Kidney tubule cell (primary cell): ENCODE data around the gene APBA3.

Experiments
- DNase-seq: peaks from one replicate; pipeline ENCODE4 v3.0.0-alpha.2; 2018; ENCODE audit warnings: low spot score

Gene APBA3, protein sequence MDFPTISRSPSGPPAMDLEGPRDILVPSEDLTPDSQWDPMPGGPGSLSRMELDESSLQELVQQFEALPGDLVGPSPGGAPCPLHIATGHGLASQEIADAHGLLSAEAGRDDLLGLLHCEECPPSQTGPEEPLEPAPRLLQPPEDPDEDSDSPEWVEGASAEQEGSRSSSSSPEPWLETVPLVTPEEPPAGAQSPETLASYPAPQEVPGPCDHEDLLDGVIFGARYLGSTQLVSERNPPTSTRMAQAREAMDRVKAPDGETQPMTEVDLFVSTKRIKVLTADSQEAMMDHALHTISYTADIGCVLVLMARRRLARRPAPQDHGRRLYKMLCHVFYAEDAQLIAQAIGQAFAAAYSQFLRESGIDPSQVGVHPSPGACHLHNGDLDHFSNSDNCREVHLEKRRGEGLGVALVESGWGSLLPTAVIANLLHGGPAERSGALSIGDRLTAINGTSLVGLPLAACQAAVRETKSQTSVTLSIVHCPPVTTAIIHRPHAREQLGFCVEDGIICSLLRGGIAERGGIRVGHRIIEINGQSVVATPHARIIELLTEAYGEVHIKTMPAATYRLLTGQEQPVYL

DNA sequence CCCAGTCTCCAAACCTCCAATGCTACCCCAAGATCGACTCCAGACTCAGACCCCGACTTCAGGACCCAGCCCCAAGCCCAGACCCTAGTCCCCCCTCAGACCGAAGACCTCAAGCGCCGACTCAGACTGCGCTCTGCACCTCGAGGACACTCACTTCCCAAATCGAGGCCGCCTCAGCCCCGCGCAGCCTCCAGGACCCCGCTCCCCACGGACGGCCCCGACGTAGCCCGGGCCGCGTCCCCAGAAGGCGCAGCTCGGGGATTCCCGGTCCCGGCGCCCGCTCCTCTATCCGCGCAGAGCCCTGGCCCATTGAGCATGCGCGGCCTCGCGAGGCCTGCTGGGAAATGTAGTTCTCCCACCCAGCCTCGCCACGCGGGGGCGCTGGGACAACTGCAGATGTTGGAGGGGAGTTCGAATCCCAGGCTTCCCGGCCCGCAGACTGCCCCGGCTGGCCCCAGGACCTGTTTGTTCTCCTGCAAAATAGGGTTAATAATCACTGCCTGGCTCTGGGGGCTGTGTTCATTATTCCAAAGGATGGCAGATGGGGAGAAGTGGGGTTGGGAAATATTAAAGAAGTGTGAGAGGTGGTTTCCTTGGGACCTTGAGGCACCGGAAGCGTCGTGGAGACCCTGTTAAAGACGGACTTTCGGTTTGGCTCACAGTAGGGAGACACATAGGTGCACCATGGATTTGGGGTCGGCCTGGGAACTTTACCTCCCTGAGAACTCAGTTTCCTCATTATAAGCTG, at the start of gene APBA3:
APBA3 (minus strand) TSS at position 311 of the 748 bp plus-strand sequence. CDS start 1,428 bp downstream, outside the sequence.
- peak; percentile 92 for DNase-seq

DNA sequence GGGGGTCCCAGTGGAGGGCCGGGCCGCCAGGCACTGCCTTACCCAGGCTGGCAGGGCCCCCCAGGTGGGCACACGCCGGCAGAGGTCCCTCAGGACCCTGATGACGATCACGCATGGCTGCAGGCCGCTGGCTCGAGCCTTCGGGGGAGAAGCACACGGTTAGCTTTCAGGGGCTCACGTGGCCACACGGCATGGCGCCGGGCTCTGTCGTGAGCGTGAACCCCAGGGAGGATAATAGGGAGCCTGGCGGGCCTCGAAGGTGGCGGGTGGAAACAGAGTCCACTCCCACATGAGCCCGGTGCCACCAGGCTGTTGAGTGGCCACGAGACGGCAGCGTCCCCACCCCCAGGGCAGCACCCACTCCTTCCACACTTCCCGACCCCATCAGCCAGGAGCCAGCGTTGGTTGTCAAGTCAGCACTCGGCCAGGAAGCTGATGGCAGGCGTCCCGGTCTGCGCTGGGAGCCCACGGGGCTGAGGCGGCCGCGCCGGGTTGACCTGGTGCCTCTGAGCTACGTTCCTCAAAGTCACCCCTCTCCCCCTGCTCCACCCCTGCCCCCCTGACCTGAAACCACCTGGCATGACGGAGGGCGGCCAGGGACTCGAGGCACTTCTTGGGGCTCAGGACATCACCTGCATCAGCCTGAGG, 49.3 kb upstream of the APBA3 start:
- DNase-seq: no peak

DNA sequence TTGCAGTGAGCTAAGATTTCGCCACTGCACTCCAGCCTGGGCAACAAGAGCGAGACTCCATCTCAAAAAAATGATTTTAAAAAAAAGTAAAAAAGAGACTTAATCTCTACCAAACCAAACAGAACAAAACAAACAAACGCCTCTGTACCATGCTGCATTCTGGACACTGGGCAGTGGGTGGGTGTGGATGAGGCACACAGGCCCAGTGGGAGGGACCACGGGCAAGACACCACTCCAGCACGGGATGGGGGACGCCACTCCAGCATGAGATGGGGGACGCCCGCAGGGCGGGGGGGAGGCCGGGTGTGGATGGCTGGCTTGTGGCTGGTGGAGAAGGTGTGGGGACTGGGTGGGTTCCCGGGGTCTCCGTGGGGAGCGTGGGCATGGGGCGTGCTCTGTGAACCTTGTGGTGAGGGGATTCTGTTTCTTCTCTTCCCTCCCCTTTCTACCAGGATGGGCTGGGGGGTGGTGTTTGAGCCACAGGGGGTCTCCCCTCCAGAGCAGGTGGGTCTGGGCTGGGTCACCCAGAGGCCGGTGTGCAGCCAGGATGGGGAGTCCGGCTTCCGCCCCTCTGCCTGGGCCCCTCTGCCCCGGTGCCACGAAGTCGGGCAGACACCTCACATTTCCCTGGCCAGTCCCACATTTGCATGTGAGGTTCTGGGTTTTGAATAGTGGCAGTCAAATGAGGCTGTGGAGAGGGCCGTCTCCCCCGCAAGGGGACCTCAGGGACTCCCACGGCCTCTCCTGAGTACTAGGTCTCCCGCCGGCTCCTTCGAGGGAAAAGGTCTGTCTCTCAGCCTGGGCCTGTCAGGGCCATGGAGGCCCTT, 48.6 kb upstream of the APBA3 start:
- DNase-seq: no peak

DNA sequence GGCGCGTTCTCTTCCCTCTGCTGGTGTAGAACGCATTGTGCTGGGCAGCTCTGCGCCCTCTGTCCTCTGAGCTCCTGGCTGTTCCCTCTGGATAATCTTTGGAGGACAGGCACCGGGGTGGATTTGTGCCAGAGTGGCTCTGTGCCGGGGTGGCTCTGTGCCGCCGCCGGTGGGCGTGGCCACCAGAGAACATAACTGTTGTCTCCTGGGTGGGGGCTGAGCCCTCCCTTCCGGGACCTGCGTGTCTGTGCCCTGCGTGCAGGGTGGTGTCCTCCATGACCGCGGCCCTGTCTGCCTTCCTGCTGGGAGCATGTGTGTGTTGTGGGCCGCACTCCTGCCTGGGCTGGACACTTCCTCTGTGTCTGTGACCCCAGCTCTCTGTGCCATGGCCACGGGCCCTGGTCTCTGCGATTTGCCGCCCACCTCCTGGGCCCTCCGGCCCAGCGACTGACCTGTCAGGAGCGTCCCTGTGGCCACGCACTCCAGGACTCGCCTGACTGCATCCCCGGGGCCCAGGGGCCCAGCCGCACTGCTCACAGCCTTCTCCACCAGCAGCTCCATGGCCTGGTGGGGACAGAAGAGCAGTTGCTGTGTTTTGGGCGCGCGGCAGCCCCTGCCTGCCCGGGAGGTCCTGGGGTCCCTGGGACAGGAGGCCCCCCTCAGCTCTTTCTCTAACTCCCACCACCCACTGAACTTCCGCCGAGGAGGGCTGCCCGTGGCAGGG, 47.1 kb upstream of the APBA3 start:
- no peak for DNase-seq

DNA sequence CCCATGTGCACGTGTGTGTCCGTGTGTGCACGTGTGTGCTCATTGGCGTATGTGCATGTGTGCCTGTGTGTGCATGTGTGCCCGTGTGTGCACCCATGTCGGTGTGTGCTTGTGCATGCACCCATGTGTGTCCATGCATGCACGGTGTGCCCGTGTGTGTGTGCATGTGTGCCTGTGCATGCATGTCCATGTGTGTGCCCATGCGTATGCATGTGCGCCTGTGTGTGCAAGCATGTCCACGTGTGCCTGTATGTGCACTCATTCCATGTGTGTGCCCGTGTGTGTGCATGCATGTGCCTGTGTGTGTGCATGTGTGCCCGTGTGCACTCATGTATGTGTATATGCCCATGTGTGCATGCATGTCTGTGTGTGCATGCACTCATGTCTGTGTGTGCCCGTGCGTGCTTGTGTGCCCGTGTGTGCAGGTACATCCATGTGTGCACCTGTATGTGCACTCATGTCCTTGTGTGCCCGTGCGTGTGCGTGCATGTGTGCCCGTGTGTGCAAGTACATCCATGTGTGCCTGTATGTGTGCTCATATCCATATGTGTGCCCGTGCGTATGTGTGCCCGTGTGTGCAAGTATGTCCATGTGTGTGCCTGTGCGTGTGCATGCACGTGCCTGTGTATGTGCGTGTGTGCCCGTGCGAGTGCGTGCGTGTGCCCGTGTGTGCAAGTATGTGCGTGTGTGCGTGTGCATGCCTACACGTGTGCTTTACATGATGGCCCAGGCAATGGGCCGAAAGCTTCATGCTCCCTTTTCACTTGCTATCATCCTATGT, 46.3 kb upstream of the APBA3 start:
- DNase-seq: no peak

DNA sequence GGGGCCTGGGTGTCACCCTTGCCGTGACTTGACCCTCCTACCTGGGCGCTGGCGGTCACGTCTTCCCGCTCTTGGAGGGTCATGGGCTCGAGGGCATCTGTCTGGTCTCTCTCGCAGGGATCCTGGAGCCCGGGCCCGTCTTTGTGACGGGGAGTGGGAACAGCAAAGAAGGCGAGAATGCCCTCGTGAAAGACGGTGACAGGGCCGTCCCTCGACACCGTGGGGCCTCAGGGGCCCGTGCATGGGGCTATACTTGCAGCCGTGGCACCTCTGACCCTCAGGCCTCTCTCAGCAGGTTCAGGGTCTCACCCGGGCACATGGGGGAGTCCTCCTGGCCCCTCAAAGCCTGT, 45.6 kb upstream of the APBA3 start:
- no peak for DNase-seq

DNA sequence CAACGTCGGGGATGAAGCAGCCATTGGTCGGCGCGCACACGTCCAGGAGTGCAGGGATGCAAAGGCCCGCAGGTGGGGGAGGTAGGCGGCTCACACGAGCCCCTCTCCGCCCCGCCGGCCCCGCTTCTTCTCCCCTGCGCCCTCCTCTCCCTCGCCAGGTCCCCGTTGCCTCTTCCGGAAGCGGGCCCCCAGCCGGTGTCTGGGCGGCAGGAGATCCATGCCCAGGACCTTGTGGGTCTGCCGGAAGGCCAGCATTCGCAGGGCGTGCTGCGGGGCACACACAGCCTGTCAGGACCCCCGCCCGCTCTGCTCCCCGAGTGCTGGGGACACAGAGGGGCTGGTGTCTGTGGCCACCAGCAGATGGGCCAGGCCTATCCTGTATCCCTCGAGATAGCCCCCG, 44.4 kb upstream of the APBA3 start:
- no peak for DNase-seq

DNA sequence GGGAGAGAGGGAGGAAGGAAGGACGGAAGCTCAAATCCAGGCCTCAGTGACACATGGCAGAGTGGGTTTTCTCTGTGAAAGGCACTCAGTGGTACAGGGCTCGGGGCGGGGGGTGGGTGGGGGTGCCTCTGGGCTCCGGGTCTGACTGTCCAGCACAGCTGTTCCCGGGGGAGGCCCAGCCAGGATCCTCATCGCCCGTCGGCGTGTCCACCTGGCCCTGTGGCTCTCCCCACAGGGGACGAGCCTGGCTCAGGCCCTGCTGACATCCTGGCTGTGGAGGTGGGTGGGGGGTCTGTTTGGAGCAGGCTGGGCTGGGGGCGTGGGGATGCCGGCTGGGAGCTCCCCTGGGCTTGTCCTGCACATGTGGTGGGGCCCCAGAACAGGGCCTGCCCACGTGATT, 42.9 kb upstream of the APBA3 start:
- no peak for DNase-seq

DNA sequence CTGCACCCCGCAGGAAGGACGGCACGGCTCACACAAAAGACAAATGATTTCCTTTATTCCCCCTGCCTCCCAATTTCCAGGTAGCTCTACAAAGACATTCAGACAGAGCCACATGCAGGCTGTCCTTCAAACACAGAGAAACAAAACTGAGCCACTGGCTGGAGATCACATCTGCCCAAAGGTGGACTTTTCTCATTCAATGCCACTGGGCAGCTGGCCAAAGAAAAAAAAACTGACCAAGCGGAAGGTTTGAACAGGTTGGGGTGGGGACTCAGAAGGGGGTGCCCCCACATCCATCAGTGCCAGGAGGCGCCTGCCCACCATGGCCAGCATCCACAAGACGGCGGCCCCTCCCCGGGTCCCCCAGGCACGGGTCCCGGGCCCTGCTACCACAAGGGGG, 42.5 kb upstream of the APBA3 start:
- no peak for DNase-seq

DNA sequence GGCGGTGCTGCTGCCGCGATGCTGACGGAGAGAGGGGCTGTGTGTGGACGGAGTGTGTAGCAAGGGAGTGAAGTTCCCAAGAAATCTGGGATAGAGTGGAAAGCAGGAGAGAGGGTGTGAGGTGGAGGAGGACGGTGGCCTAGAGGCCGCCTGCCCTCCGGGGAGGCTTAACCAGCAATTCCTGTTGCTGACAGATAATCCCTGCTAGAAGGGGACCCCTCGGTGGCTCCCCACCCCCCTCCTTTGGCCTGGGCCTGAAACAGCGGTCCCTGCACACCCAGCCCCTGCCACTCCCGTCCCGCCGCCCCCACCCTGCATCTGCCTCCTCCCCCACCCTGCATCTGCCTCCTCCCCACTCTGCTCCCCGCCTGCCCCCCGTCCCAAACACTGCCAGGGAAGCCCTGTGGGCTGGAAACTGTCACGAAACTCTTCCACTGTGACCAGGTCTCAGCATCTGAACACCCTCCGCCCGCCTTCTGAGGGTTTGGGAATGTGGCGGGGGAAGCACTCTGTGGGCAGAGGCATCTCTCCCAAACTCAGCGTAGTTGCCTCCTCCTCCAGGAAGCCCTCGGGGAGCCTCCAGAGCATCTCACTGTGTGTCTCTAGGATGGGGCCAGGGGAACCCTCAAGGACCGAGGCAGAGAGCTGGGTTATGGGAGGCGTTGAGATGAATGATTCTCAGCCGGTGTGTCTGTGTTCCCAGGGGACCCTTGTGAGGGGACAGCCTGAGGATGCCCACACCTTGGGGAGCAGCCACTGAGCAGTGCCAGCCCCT, 41.8 kb upstream of the APBA3 start:
- no peak for DNase-seq

DNA sequence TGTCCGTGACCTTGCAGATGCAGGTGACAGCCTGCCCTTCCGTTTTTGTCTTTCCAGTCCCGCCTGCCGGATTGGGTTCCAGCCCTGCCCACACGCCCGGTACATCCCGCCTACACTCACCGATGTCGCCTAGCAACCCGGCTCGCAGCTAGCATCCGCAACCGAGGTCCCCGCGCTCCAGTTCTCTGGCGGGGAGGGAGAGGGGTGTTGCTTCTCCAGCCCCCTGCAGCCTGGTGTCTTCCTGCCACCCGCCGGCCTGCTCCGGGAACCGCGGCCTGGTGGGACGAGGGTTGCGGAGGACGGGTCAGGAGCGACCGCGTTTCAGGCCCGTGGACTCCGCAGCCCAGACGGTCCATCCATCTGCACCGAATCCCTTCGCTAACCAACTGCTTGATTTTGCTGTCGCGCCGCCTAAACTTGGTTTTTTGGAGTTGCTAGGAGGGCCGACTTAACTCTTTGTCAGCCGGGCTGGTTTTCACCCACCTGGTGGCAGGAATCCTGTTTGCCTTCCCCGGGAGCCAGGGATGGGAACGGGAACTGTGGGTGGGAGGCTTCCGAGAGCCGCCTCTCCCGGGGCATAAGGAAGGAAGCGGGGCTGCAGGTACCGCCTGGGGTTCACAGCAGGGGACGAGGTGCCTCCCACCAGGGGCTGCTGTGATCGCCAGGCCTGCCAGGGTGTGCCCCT, 40.1 kb upstream of the APBA3 start:
- DNase-seq: no peak

DNA sequence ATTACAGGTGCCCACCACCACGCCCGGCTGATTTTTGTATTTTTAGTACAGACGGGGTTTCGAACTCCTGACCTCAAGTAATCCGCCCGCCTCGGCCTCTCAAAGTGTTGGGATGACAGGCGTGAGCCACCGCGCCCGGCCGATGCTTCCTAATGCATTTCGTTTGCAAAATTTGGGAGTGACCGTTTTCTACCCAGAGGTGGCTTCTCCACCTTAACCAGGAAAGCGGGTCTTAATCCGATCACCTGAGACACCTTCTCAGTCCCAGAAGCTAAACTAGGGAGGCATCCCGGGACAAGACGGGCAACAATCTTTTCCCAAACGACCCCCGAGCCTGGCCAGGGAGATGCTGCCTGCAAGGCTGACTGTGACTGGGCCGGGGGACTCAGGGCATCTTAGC, 39.5 kb upstream of the APBA3 start:
- no peak for DNase-seq

DNA sequence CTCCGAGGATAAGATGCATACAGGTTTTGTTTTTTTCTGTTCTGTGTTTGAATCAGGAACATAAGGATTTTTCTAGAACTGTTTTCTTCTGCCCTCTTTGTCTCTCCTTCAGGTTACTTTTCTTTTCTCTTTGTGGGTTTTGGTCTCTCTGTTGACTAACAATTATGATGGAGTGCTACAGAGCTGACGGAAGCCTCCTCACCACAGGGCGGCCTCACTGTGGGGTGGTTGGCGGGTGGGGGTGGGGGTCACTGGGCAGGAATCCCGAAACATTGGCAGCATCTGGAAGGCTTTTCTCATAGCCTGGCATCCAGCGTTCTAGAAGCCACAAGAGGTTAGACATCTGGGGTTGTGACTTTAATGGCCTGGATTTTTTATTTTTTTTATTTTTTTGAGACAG, 36.6 kb upstream of the APBA3 start:
- DNase-seq: no peak

DNA sequence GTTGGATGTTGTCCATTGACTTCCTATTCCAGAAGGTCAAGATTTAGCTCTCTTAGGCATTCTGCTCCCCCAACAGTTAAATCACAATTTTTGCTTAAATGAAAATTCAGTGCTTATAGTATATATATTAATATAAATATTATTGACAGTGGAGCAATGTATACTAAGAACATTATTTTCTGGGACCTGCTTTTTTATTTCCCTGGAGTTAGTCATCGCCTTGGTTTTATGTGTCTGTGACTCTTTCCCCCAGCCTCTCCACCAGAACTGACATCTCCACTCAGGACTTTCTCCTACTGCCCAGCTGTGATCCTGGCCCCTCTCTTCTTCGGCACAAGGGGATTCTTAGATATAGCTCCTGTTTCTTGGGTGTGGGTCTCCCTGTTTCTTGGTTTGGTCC, 34.9 kb upstream of the APBA3 start:
- no peak for DNase-seq

DNA sequence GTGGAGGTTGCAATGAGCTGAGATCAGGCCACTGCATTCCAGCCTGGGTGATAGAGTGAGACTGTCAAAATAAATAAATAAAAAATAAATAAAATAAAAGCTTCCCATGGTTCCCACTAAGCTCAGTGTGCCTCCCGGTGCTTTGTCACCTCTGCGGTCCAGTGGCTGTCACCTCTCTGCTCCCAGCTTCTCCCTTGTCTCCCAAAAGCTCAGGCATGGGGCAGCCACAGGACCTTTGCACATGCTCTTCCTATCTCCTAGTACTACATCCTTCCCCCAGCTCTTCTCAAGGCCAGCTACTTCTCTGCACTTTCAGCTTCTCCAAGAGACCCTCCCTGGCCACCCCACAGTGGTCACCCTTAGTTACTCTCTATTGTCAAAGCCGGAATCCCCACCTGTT, 32.3 kb upstream of the APBA3 start:
- no peak for DNase-seq

DNA sequence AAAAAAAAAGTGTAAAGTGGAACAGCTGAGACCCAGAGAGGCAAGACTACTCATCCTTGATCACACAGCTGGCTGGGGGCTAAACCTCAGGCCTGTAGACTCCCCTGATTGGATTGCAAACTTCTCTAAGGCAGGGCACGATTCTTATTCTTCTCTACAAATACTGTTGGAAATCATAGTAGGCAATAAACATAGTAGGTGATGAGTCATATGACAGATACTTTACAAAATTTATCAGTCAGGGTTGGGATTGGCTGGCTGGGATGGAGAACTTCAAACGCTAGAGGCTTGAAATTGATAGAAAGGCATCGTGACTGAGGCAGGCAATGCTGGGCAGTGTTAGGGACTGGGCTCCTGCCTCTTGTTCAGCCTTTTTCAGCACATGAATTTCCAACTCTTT, 30.6 kb upstream of the APBA3 start:
- DNase-seq: no peak

DNA sequence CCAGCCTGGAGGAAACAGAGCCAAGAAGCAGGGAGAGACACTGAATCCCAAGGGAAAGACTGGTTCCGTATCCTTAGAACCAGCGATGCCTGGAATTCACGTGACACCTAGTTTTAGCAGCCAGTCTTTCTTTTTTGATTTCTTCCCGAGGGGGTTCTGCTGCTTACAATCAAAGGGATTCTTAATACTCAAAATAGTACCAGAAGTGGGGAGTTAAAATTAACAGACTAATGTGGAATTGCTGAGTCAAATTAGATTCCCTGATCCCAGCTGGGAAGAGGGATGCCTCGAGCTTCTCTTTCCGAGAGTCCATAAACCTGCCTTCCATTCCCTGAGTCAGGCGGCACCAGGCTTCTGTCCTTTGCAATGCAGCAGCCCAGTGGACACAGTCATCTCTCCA, 29.4 kb upstream of the APBA3 start:
- no peak for DNase-seq

DNA sequence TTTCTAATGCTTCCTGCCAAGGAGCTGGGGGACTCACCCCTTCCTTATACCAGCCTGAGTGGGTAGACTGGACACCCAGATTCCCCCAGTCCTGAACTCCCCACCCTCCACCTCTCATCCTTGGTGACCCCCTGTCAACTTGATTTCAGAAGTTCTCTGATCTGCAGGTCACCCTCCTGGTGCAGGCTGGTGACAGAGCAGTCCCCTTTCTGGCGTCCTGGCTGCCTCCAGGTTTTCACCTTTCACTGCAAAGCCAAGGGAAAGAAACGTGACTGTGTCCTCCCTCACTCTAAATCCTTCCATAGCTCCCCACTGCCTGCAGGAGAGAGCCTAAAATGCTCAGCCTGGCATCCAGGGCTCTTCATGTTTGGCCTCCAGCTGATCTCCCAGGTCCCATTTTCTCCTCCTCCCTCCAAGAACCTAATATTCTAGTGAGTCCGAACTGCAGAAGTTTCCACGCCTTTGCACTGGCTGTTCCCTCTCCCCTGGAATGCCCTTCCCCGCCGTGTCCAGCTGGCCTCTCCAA, 28.8 kb upstream of the APBA3 start:
- no peak for DNase-seq
